NCI-H1092 treated with DMSO at 0.1 percent for 48 hours (cell line): ENCODE results near the gene UBAC1.
"Not testable (repeated sequence)": the region's sequence is repeated elsewhere in the genome, so short reads cannot be mapped to it uniquely, and the experiment has no call there.

Experiments used
- DNase-seq: peaks from one replicate; lab custom pipeline; 2025; lab: John Stamatoyannopoulos, UW

Gene UBAC1

DNA sequence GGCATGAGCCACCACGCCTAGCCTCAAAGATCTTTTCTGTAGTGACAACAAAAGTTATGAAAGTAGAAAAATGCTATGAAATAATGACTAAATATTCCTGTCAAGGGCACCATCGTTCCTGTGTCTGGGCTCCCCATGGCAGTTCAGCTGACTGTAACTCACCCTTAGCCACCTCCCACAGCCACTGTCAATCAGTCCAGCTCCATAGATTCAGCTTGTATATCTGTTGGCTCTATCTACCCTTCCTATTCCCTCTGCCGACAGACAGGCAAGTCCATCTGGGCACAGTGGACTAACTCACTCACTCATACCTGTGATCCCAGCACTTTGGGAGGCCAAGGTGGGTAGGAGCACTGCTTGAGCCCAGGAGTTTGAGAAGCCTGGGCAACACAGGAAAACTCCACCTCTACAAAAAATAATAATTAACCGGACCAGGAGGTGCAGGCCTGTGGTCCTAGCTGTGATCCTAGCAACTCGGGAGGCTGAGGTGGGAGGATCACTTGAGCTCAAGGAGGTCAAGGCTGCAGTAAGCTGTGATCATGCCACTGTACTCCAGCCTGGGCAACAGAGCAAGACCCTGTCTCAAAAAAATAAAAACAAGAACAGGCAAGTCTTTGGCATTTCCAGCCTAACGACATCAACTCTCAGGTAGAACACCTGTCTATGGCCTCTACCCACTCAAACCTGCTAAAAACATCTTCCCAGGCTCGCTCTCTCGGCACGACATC is 60.0 kb downstream of the UBAC1 start:
- DNase-seq, result no peak

DNA sequence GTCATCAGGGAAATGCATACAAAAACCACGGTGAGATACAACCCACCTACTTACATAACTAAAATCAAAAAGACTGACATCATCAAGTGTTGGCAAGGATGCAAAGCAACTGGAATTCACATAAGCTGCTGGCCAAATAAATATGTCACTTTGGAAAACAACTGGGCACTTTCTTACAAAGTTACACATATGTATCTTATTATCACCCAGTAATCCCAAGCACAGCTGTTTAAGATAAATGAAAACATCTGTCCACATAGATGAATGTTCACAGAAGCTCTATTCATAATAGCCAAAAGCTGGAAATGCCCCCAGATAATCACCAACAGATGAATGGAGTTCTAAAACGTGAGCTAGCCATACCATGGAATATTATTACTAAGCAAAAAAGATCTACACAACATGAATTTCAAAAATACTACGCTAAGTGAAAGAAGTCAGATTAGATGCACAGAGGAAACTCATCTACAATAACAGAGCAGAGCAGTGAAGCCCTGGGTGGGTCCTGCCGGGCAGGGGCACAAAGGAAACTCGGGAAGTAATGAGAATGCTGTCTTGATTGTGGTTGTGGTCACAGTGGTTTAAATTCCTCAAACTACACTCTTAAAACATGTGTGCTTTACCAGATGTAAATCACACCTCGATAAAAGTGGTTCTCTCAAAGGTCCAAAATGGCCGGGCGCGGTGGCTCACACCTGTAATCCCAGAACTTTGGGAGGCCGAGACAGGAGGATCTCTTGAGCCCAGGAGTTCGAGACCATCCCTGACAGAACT is 62.4 kb downstream of the UBAC1 start:
- DNase-seq, result no peak

DNA sequence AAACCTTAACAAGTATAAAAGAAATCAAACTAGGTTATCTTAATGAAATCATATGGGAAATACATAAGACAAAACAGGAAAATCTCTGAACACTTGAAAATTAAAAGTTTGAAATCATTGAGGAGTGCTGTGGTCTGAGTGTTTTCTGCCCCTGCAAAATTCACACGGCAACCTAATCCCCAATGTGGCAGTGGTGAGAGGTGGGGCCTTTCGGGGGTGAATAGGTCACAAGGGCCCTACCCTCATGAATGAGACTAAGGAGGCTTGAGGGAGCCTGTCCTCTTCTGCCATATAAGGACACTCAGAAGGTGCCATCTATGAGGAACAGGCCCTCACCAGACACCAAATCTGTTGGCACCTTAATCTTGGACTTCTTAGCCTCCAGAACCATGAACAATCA is 64.5 kb downstream of the UBAC1 start:
- no peak for DNase-seq

DNA sequence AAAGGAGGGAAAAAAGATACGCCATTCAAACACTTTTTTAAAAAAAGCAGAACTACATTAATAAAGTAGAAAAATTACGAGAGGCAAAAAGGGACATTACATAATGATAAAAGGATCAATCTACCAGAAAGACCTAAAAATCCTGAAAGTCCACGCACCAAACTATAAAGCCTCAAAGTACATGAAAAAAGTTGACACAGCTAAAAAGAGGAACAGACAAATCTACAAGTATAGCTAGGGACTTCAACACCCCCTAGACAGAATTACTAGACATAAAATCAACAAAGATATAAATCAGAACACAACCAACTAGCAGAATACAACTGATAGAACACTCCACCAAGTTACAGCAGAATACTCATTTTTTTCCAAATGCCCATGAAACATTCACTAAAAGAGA is 65.0 kb downstream of the UBAC1 start:
- DNase-seq, result no peak

DNA sequence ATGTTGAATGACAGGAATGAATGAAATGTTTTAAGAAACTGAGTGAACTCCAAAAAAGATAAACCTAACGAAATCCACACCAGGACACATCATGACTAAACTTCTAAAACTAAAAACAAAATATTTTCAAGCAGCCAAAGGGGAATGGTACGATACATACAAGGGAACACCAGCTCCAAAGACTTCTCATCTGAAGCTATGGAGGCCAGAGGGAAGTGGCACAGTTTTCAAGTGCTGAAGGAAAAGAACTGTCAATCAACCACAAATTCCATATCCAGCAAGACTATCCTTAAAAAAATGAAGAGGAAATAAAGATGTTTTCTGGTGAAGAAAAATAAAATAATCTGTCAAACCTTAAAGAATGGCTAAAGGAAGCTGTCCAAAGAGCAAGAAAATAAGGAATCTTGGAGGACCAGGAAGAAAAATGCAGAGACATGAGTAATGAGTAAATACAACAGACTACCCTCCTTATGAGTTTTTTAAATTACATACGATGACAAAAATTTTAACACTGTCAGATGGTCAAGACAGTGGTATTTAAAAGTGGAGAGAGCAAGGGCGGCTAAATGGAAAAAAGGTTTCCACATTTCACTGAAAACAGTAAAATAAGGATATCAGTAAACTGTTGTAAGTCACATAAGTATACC is 65.8 kb downstream of the UBAC1 start:
- DNase-seq, result no peak

DNA sequence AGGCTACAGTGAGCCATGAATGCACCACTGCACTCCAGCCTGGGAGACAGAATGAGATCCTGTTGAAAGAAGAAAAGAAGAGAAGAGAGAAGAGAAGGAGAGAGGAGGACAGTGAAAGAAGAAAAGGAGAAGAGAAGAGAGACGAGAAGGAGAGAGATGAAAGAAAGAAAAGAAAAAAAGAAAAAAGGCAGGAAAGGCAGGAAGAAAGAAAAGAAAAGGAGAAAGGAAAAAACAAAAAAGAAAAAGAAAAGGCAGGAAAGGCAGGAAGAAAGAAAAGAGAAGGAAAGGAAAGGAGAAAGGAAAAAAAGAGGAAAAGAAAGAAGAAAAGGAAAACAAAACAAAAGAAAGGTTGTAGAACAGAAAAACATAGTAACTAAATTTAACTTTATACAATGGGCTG is 68.1 kb downstream of the UBAC1 start:
- DNase-seq, result no peak

DNA sequence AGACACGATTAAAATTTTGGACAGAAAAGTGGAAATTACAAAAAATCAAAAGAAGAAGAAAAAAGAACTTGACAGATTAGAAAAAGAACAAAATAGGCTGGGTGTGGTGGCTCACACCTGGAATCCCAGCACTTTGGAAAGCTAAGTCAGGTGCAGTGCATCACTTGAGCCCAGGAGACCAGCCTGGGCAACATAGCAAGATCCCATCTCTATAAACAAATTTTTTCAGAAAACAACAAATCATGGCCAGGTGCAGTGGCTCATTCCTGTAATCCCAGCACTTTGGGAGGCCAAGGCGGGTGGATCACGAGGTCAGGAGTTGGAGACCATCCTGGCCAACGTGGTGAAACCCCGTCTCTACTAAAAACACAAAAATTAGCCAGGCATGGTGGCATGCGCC is 68.8 kb downstream of the UBAC1 start:
- not testable (repeated sequence) for DNase-seq

DNA sequence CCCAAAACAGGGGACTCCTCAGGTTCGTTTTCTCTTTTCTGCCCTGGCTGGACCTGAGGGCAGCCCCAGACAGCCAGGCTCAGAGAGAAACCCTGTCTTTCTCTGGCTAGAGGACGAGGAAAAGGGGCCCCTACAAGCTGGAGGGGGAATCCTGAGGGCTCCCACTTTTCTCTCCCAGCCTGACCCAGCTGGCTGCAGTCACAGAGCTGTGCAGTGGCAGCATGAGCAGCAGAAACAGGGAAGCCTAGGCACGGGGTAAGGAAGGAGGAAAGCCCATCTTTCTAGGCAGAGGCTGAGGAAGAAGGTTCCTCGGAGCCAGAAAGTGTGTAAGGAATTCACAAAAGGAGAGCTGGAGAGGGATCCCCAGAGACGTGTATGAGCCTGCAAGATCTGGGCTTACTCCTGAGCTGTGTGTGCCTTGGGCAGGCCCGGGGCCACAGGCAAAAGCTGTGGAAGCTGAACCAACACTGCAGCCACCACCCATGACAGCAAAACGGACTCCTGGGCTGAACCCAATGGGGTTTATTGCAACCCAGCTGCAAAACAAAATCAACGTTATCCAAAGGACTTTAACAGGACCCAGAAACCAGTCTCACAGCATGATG is 70.0 kb downstream of the UBAC1 start:
- DNase-seq, result no peak

DNA sequence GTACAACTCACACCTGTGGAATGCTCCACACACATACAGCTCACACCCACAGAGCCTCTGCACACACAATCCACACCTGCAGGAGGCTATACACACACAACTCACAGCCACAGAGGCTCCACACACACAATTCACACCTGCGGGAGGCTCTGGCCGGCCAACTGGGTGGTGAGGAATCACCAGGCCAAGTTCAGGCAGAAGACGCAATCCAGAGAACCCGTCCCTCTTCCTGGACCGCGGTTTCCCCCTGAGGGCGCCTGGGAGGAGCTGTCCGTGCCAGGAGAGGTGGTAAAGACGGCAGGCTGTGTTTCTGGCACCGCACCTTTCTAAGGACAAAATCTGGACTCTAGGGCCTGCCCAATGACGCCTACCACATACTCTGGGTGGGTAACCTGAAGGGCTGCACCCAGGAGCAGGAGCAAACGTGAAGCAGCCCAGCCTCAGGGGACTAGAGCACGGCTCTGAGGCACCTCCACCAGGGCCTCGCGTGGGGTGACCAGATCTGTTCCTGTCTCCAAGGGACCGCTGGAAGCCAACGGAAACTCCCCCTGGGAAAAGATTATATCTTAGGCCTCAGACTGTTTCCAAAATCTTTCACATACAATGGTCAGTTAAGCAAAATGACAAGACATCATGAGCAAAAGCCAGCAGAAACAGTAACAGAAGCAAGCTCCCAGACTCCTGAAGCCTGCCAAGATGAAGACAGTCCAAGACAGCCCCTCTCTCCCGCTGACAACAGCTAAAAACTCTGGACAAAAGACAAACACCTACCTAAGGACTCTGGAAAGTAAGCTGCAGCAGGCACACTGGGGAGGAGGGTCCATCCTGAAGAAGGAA is 70.8 kb downstream of the UBAC1 start:
- no peak for DNase-seq

DNA sequence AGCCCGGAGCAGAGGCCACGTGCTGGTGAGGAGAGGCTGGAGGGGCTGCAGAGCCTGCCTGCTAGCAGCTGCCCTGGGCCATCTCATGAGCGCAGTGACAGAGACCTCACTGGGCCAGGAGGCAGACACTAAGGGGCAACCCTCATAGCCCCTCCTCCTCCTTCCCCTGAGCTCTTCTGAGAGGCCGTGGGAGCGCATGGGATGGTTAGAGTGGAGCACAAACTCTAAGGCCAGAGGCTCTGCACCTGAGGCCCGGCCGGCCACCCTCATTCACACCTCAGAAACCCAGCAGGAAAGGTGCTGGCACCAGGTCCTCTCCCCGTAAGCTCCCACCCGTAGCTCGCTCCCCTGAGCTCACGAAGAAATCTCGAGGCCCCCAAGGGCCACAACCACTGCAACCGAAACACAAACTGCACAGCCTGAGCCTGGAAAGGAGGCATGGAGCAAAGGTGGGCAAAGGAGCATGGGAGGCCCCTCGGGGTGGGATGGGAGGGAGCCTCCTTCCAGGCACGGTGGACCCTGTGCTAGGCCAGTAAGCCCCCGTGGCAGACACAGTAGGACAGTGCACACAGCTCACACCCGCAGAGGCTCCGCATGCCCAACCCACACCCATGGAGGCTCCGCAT is 71.5 kb downstream of the UBAC1 start:
- no peak for DNase-seq

DNA sequence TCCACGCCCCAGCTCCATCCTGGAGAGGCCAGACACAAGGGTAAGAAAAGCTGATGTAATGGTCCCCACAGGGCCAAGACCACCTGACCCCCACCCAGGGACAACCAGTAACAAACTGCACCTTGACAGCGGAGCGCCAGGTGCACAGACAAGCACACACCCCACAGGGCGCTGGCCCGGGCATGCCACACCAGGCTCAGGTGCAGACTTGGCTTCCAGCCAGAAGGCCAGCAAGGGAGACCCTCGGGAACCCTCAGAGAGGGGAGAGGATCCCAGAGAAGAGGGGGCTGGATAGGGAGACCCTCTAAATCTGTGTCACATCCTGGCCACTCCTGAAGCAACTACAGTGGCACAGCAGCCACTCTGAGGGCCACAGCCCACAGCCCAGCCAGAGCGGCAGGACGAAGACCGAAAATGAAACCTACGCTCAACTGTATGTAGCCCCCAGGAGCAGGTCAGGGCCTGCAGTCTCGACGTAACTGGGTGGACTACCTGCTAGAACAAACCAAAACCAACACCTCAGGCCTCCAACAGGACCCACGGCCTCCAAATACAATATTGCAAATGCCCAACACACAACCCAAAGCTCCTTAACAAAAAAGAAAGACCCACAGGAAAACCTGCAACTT is 72.3 kb downstream of the UBAC1 start:
- no peak for DNase-seq

DNA sequence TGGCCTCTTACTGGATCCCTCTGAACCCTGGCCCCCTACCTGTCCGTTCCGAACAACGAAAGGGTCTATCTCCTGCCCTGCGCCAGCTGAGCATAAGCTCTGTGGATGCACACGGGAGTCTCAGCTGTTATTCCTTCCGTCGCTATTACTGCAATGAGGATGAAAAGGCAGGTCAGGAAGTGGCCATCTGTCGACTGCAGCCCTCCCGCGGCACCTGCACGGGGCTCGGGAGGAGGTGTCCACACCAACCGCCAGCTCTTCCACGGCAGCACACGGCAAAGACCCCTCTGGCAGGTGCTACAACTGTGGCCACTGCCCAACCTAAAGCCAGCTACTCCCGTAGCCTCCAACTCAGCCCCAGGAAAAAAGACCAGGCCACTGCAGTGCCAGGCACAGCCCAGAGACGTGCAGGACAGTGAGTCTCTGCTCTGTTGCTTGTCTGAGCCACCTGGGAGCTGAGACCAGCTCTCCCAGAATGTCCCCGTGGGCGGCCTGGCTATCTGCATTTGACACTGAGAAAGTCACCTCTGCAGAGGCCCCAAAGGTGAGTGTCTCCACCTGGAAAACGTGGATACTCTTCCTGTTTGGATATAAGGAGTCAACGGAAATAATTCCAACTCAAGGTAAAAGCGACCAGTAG is 72.9 kb downstream of the UBAC1 start:
- DNase-seq, result no peak

DNA sequence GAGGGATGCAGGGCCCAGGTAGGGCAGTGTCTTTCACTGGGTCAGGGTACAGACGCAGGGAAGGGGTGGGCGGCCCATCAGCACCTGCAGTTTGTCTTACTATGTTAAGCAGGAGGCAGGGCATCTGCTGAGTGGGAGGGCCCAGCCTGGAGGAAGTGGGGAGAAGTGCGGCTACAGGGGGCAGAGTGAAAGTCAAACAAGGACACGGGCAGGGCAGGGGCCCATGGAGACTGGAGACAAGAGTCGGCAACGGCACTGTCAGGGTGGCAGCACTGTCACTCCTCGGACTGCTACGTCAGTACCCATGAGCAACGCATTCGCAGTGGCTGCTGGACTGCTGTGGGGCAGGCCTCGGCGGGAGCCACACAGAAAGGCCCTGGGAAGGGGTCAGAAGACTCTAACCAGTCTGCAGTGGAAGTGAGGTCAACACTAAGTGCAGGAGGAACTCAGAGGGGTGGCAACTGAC is 73.6 kb downstream of the UBAC1 start:
- DNase-seq, result no peak

DNA sequence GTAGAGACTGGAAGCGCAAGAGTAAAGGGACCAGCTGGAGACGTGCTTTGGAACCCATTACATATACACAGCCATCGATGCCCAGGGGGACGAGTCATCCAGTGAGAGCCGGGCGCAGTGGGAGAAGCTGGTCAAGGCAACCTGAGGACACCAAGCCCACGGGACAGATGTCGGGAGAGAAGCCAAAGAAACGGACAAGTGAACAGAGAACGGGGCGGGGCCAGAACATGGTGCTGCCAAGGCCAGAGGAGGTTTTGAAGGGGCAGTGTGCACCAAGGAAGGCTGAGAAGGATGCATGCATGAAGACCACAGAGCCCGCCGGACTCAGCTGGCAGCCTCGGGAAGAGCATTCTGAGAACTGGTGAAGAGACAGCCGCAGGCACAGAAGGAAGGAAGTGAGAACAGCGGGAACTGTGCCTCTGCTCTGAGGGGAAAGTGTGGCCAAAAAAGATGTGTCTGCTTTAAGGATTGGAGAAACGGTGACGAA is 74.1 kb downstream of the UBAC1 start:
- DNase-seq, result no peak

DNA sequence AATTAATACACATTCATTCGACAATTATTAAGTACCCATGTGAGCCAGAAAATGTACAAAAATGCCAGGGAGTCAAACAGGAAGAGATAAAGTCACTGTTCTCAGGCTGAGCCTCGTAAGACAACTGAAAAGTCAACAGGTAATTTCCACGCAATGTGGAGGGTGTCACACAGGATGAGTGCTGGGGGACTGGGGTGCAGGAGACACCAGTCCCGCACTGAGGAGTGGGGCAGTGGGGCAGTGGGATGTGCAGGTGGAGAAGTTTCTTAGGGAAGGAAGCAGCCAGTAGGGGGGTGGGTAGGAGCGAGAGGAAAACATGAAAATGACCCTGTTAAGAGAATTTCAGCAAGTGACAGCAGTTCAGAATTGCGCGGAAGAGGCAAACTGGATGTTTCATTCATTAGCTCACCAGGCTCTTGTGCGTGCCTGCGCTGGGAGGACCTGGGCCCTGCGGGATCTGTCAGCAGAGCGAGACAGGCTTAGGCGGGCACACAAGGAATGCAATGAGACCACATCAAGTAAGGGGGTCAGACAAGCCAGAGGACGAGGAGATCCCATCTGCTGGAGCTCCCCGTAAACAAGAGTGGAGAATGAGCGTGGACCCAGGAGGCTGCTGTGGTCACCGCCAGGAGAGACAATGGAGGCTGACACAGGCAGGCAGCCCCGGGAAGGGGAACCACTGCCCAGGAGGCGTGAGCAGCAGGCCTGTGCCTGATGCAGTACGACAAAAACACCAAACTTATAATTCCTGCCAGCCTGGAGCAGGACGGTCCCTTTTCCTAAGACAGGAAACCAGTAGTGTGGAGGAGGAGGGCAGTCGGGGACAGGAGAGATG is 74.8 kb downstream of the UBAC1 start:
- no peak for DNase-seq

DNA sequence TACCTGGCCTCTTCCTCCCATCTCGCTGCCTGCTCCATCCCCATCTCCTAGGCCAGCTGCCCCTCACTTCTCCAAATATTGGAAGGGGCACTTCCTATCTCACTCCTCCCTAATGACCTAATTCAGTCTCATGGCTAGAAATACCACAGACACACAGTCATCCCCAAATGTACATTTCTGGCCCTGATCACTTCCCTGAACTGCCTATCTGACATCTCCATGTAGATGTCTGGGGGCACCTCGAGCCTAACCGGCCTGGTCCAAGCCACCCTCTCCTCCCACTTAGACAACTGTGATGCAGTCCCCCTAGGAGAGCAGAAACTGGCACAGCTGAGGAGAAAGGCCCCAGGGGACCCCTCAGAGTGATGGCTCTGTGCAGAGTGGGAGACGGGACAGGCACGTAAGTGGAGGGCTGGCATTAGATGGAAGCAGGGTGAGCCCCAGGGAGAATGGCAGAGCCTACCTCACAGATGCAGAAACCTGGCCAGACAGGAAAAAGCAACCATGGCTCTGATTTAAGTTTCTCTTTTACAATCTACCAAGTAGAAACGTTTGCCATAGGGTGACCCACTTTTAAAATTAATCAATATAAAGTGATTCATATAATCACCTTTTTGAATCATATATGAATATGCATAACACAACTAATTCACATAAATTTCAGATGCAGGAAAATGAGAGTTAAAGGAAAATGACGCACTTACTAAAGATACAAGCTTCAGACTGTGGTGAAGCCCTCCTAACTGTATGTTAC is 75.9 kb downstream of the UBAC1 start:
- no peak for DNase-seq

DNA sequence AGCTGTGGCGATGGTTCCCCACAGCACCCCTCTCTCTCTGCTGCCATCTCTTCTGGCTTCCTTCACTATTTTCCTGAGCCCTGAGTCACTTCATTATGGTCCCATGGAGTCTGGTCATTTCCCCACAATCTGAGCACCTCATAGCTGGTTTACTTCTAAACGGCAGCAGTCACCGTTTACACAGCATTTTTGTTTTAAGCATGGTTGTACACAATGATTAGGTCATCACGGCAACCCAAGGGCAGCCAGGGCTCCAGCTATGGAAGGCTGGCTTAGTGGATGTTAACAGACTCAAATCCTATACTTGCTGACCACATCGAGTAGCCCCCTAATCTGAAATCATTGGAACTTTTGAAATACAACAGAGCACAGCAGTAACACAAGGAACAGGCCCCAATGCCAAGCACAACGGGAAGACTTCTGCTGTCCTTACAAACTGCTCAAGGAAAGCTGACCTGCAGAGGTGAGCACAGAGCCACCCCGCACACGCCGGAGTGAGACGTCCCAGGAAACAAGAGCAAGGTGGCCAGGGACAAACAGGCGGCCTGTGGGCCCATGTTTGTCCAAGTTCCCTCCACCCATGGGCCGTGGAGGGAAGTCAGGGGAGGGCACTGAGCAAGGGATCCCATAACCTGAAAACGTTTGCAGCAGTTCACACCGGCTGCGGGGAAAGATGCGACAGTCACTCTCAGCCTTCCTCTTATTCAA is 76.7 kb downstream of the UBAC1 start:
- DNase-seq, result no peak
